ENCODE measurements around the gene CREB5. TPM values are rescaled to one million over a fixed set of nuclear protein-coding genes. Genes with fewer than 3 reads are reported as not detected.

Gene CREB5
- total and polyA plus RNA-seq, 7 donors, result 0.86 to 33.8 (median 16.6) TPM

DNA sequence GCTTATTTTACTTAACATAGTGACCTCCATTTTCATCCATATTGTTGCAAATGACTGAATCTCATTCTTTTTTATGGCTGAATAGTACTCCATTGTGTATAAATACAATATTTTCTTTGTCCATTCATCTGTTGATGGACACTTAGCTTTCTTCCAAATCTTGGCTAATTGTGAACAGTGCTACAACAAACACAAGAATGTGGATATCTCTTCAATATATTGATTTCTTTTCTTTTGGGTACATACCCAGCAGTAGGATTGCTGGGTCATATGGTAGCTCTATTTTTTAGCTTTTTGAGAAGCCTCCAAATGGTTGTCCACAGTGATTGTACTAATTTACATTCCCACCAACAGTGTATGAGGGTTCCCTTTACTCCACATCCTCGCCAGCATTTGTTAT is 58.0 kb downstream of the CREB5 start:
- H3K27ac ChIP-seq, result no peak overlapping the region
- no peaks in the 10 kb centered on the region for H3K4me1 ChIP-seq
- H3K36me3 ChIP-seq (ENCODE audit: insufficient read depth in 1 of 2, low read depth in 1 of 2), result no peaks in the 10 kb centered on the region
- H3K9me3 ChIP-seq, result no peaks in the 10 kb centered on the region
- 96 to 100% (median 96%) methylated on average over 1 of the region's 1 CpG for WGBS, 3 donors
- no peaks in the 10 kb centered on the region for H3K27me3 ChIP-seq (ENCODE audit: insufficient read depth in 3 of 3, low read length in 2 of 3)
- TF ChIP-seq, protein P1, sequence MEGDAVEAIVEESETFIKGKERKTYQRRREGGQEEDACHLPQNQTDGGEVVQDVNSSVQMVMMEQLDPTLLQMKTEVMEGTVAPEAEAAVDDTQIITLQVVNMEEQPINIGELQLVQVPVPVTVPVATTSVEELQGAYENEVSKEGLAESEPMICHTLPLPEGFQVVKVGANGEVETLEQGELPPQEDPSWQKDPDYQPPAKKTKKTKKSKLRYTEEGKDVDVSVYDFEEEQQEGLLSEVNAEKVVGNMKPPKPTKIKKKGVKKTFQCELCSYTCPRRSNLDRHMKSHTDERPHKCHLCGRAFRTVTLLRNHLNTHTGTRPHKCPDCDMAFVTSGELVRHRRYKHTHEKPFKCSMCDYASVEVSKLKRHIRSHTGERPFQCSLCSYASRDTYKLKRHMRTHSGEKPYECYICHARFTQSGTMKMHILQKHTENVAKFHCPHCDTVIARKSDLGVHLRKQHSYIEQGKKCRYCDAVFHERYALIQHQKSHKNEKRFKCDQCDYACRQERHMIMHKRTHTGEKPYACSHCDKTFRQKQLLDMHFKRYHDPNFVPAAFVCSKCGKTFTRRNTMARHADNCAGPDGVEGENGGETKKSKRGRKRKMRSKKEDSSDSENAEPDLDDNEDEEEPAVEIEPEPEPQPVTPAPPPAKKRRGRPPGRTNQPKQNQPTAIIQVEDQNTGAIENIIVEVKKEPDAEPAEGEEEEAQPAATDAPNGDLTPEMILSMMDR (IDR thresholded peaks at IDR 0.05), result no peak
- ATAC-seq (no peak), DNase-seq (no peak)
- intact Hi-C loops (cut with DNase I), result loop anchor here in 1 of 2 donors (10.0 kb wide), 1 partner anchor 56 kb away; the partner anchor contains the start of gene CREB5
- H3K4me3 ChIP-seq, result no peak overlapping the region

DNA sequence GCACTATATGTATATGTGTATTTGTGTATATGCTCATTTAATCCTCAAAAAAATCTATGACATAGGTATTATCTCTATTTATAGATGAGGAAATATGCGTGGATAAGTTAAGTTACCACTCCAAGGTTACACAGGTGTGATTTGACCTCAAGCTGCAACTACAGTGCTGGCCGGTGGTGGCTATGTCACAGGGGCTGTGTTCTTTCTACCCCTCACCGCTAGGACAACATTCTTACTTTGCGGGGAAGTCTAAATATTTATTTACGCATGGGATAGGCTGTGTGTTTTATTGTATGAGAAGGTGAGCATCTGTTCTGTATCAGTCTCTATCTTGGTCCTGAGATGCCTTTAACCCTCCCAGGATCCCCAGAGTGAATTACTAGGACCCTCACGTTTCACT is 60.0 kb downstream of the CREB5 start:
- Histone ChIP-seq H3K36me3 (ENCODE audit: insufficient read depth in 1 of 2, low read depth in 1 of 2) (no peaks in the 10 kb centered on the region), H3K27ac (no peak overlapping the region), H3K4me3 (no peak overlapping the region), H3K4me1 (no peaks in the 10 kb centered on the region), H3K27me3 (ENCODE audit: insufficient read depth in 3 of 3, low read length in 2 of 3) (no peaks in the 10 kb centered on the region), H3K9me3 (no peaks in the 10 kb centered on the region)
- TF ChIP-seq, protein P1 (IDR thresholded peaks at IDR 0.05), result no peak
- DNase-seq (no peak), ATAC-seq (no peak)
- 72 to 87% (median 84%) methylated on average over 6 of the region's 6 CpGs for WGBS, 3 donors
- intact Hi-C loops (cut with DNase I), result loop anchor here in 1 of 2 donors (10.0 kb wide), 1 partner anchor 58 kb away; the partner anchor contains the start of gene CREB5

DNA sequence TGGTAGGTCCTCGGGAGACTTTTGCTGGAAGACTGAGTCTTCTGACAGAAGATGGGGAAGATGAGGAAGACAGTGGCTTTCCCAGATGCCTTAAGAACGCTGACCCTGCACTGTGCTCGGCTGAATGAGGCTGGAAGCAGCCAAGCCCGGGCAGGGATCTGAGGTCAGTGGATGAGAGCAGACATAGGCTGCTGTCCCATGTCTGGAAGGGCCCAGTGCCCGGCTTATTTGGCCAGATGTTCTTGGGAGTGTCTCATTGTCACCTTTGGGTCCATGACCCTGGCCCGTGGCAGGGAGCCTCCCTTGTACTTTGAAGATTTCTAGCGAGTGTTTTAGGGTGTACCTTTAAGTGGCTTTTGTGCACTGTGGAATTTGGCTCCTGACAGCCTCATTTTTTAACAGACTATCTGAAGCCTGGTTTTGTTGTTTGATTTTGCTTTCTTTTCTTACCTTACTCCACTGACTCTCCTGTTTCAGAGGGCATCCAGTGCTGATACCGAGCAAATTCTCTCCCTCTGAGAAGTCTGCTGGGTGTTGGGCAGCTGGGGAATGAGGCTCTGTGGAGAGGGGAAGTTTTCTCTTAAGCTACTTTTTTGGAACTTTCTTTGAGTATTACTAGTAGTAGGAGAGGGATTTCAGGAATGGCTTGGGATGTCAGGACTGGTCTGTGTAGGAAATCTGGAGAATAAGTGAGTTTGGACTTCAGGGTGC is 61.4 kb downstream of the CREB5 start:
- ATAC-seq, result peak; percentile 48 to 81 (median 70)
- peak; percentile 57 to 81 for DNase-seq
- Histone ChIP-seq H3K9me3 (no peaks in the 10 kb centered on the region), H3K4me3 (no peak overlapping the region), H3K27ac (peak overlapping the region; percentile 32), H3K27me3 (ENCODE audit: insufficient read depth in 3 of 3, low read length in 2 of 3) (no peaks in the 10 kb centered on the region), H3K36me3 (ENCODE audit: insufficient read depth in 1 of 2, low read depth in 1 of 2) (no peaks in the 10 kb centered on the region), H3K4me1 (no peaks in the 10 kb centered on the region)
- intact Hi-C loops (cut with DNase I), result loop anchor here in 1 of 2 donors (10.0 kb wide), 1 partner anchor 59 kb away; the partner anchor contains the start of gene CREB5
- WGBS, 3 donors, result 25 to 30% (median 27%) methylated on average over 8 of the region's 8 CpGs
- TF ChIP-seq, protein P1 (IDR thresholded peaks at IDR 0.05), result no peak

DNA sequence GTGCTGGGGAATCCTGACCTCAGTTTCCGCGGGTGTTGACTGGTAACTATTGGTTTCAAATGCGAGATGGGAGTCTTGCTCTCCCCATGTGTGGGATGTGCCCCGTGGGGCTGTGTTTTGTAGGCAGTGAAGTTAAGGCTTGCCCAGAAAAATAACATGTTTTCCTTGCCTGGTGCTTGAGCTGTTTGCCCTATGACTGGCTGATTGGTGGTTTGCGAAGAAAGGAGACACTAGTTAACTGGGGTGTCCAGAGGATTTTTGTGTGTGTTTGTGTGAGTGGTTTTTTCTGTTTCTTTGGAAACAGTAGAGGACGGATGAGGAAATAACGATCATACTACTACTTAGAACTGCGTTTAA is 61.9 kb downstream of the CREB5 start:
- Histone ChIP-seq H3K27ac (peak overlapping the region; percentile 32), H3K36me3 (ENCODE audit: insufficient read depth in 1 of 2, low read depth in 1 of 2) (no peaks in the 10 kb centered on the region), H3K4me3 (no peak overlapping the region), H3K4me1 (peaks cover 2% of the 10 kb centered on the region), H3K9me3 (no peaks in the 10 kb centered on the region), H3K27me3 (ENCODE audit: insufficient read depth in 3 of 3, low read length in 2 of 3) (no peaks in the 10 kb centered on the region)
- ATAC-seq (peak in 1 of 4 donors; percentile 54), DNase-seq (peak in 1 of 2 donors; percentile 56)
- intact Hi-C loops (cut with DNase I), result loop anchor here in 1 of 2 donors (10.0 kb wide), 1 partner anchor 59 kb away; the partner anchor contains the start of gene CREB5
- TF ChIP-seq, protein P1 (IDR thresholded peaks at IDR 0.05), result no peak
- WGBS, 3 donors, result 78 to 81% (median 81%) methylated on average over 8 of the region's 8 CpGs

Data from psoas muscle (tissue), 8 donors.